PC-3 (cell line): ENCODE data around the gene ADAMTS16. TPM values are rescaled to one million over a fixed set of nuclear protein-coding genes. Genes with fewer than 3 reads are reported as not detected.

Experiments
- ATAC-seq: fragments of 200-7000 bp; cut with Tn5 transposase; 2 replicates; pipeline ENCODE4 v1.9.1; 2020; ENCODE audit warnings: mild to moderate bottlenecking, moderate library complexity
- BruUV-seq: library from RNA; stranded (reverse); fragments of 400-500 nt; replicated peaks from 2 replicates; lab custom pipeline; 2021; lab: Mats Ljungman, UMichigan
- CTCF ChIA-PET: fragments of 300-600 bp; sonication (Branson Sonifier 250); formaldehyde crosslinking; loops from one replicate; lab custom pipeline; 2022; ENCODE audit warnings: antibody characterized with exemption; lab: Charles Lee
- POLR2A ChIA-PET: fragments of 300-600 bp; sonication (Branson Sonifier 250); formaldehyde crosslinking; loops from one replicate; lab custom pipeline; 2022; ENCODE audit warnings: antibody characterized with exemption; ENCODE audit not compliant: unreplicated experiment; lab: Charles Lee
- DNase-seq: peaks from one replicate; pipeline ENCODE4 v3.0.0-alpha.2; 2015
- H2AFZ ChIP-seq: fragments of 300-600 bp; sonication (generic); 2 replicates; pipeline ENCODE4 v1.6.0; 2016; ENCODE audit warnings: antibody characterized with exemption, low read length
- H3F3A ChIP-seq: fragments of 300-600 bp; sonication (generic); one replicate; pipeline ENCODE4 v1.6.0; 2017; ENCODE audit warnings: antibody characterized with exemption, low read length, control low read depth, mild to moderate bottlenecking; ENCODE audit not compliant: unreplicated experiment
- H3K27ac ChIP-seq: fragments of 300-600 bp; sonication (generic); 2 replicates; pipeline ENCODE4 v1.5.1; 2016; ENCODE audit warnings: mild to moderate bottlenecking, low read length
- H3K27me3 ChIP-seq: fragments of 300-600 bp; sonication (generic); 2 replicates; pipeline ENCODE4 v1.6.1; 2016; ENCODE audit warnings: low read length, mixed read lengths
- H3K36me3 ChIP-seq: fragments of 300-600 bp; sonication (generic); 2 replicates; pipeline ENCODE4 v1.6.1; 2016; ENCODE audit warnings: low read depth, mixed run types, low read length, mixed read lengths
- H3K4me1 ChIP-seq: fragments of 300-600 bp; sonication (generic); 2 replicates; pipeline ENCODE4 v1.5.1; 2016; ENCODE audit warnings: low read length; ENCODE audit not compliant: insufficient read depth
- H3K4me2 ChIP-seq: fragments of 300-600 bp; sonication (generic); 2 replicates; pipeline ENCODE4 v1.6.0; 2016; ENCODE audit warnings: low read length
- H3K4me3 ChIP-seq: fragments of 300-600 bp; sonication (generic); 2 replicates; pipeline ENCODE4 v1.5.1; 2016; ENCODE audit warnings: mild to moderate bottlenecking, low read length, mixed read lengths
- H3K79me2 ChIP-seq: fragments of 300-600 bp; sonication (generic); 2 replicates; pipeline ENCODE4 v1.6.1; 2017; ENCODE audit warnings: low read length, mixed read lengths
- H3K9ac ChIP-seq: fragments of 300-600 bp; sonication (generic); 2 replicates; pipeline ENCODE4 v1.6.0; 2016; ENCODE audit warnings: mild to moderate bottlenecking, low read length
- H3K9me2 ChIP-seq: fragments of 300-600 bp; sonication (generic); replicated peaks from 2 replicates; pipeline ENCODE4 v1.6.1; 2016; ENCODE audit warnings: mixed run types, low read length, mixed read lengths
- H3K9me3 ChIP-seq: fragments of 300-600 bp; sonication (generic); 2 replicates; pipeline ENCODE4 v1.6.1; 2016; ENCODE audit warnings: low read length, mixed read lengths
- H4K20me1 ChIP-seq: fragments of 300-600 bp; sonication (generic); 2 replicates; pipeline ENCODE4 v1.6.1; 2016; ENCODE audit warnings: low read length, mixed read lengths
- EZH2 ChIP-seq: fragments of 300-600 bp; sonication (generic); IDR thresholded peaks from one replicate; pipeline ENCODE4 v1.6.1; 2017; ENCODE audit warnings: antibody characterized with exemption, mild to moderate bottlenecking, low read length; ENCODE audit not compliant: unreplicated experiment
- EZH2phosphoT487 ChIP-seq: fragments of 300-600 bp; sonication (generic); IDR thresholded peaks from 2 replicates; pipeline ENCODE4 v1.6.1; 2018; ENCODE audit warnings: mild to moderate bottlenecking, antibody characterized with exemption, low read length, borderline replicate concordance
- intact Hi-C: fragments of 100-400 bp; cut with micrococcal nuclease; formaldehyde crosslinking; loops from 2 replicates; pipeline ENCODE4 v1.9.0; 2023
- total RNA-seq: library from RNA; depleted of rRNA; stranded (reverse); fragments of >200 nt; gene quantifications from 2 replicates; pipeline ENCODE4 v1.2.3, GENCODE V29; 2014
- TF ChIP-seq, protein P1 (sequence below): fragments of 300-600 bp; sonication (generic); conservative IDR thresholded peaks from 2 replicates; pipeline ENCODE4 v1.5.1; 2017; ENCODE audit warnings: antibody characterized with exemption, low read depth, mild to moderate bottlenecking, low read length

ADAMTS16 gene
- total RNA-seq, 1 experiment from 2014 or later, result 1.7 TPM

GRCh38 chr5:5347442-5347841 is 207.3 kb downstream of the ADAMTS16 start:
- no peaks in the 10 kb centered on the region for H3K9me3 ChIP-seq
- H3K4me2 ChIP-seq, result no peak overlapping the region
- intact Hi-C loops, result no loop called here
- no peak overlapping the region for H3K9ac ChIP-seq
- no peaks in the 10 kb centered on the region for H3K9me2 ChIP-seq
- no peak overlapping the region for H3K27ac ChIP-seq
- H3F3A ChIP-seq, result no peaks in the 10 kb centered on the region
- H3K27me3 ChIP-seq, result no peaks in the 10 kb centered on the region
- no TSS peak for BruUV-seq
- no peaks in the 10 kb centered on the region for H3K36me3 ChIP-seq
- peaks cover 36% of the 10 kb centered on the region for H3K4me1 ChIP-seq
- H2AFZ ChIP-seq, result no peak overlapping the region
- H4K20me1 ChIP-seq, result no peaks in the 10 kb centered on the region
- no peak for TF ChIP-seq EZH2phosphoT487
- TF ChIP-seq, protein P1, sequence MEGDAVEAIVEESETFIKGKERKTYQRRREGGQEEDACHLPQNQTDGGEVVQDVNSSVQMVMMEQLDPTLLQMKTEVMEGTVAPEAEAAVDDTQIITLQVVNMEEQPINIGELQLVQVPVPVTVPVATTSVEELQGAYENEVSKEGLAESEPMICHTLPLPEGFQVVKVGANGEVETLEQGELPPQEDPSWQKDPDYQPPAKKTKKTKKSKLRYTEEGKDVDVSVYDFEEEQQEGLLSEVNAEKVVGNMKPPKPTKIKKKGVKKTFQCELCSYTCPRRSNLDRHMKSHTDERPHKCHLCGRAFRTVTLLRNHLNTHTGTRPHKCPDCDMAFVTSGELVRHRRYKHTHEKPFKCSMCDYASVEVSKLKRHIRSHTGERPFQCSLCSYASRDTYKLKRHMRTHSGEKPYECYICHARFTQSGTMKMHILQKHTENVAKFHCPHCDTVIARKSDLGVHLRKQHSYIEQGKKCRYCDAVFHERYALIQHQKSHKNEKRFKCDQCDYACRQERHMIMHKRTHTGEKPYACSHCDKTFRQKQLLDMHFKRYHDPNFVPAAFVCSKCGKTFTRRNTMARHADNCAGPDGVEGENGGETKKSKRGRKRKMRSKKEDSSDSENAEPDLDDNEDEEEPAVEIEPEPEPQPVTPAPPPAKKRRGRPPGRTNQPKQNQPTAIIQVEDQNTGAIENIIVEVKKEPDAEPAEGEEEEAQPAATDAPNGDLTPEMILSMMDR, result no peak
- no peak for TF ChIP-seq EZH2
- ChIA-PET POLR2A (no interaction called here), CTCF (no interaction called here)
- H3K79me2 ChIP-seq, result no peaks in the 10 kb centered on the region
- ATAC-seq (no peak), DNase-seq (no peak)
- no peak overlapping the region for H3K4me3 ChIP-seq

GRCh38 chr5:5348135-5348534 is 208.0 kb downstream of the ADAMTS16 start:
- Histone ChIP-seq H4K20me1 (no peaks in the 10 kb centered on the region), H3K79me2 (no peaks in the 10 kb centered on the region), H3K36me3 (no peaks in the 10 kb centered on the region), H3K27ac (no peak overlapping the region), H3K9me2 (no peaks in the 10 kb centered on the region), H3K27me3 (no peaks in the 10 kb centered on the region), H3K4me2 (no peak overlapping the region), H3K4me1 (peaks cover 33% of the 10 kb centered on the region), H3F3A (no peaks in the 10 kb centered on the region), H3K9me3 (no peaks in the 10 kb centered on the region), H3K4me3 (no peak overlapping the region), H2AFZ (no peak overlapping the region), H3K9ac (no peak overlapping the region)
- BruUV-seq, result no TSS peak
- ATAC-seq (no peak), DNase-seq (no peak)
- ChIA-PET POLR2A (no interaction called here), CTCF (no interaction called here)
- TF ChIP-seq EZH2, result no peak
- TF ChIP-seq EZH2phosphoT487, result no peak
- TF ChIP-seq, protein P1, result no peak
- intact Hi-C loops, result no loop called here

DNA sequence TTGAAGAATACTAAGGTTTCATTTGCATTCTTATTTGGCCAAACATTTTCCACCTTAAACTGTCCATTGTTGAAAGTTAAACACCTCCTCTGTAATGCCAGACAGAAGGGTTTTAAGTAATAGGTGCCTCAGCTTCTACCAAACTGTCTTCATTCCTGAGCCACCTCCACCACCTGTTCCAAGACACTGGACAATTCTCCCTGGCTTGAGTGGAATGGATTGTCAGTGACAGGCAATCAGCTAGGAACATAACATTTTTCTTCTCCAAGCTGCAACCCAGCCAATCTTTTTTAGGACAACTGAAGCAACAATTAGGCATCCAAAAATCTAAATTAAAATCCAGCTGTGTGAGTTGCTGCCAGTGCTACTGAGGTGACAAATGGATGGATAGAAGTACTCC is 208.4 kb downstream of the ADAMTS16 start:
- ATAC-seq (no peak), DNase-seq (no peak)
- H3K36me3 ChIP-seq, result no peaks in the 10 kb centered on the region
- H3K4me3 ChIP-seq, result no peak overlapping the region
- no peaks in the 10 kb centered on the region for H3K27me3 ChIP-seq
- H3K79me2 ChIP-seq, result no peaks in the 10 kb centered on the region
- no peak overlapping the region for H3K4me2 ChIP-seq
- peaks cover 33% of the 10 kb centered on the region for H3K4me1 ChIP-seq
- H3K27ac ChIP-seq, result no peak overlapping the region
- TF ChIP-seq EZH2, result no peak
- TF ChIP-seq, protein P1, result no peak
- no peak for TF ChIP-seq EZH2phosphoT487
- ChIA-PET POLR2A (no interaction called here), CTCF (no interaction called here)
- BruUV-seq, result no TSS peak
- no peaks in the 10 kb centered on the region for H4K20me1 ChIP-seq
- H3F3A ChIP-seq, result no peaks in the 10 kb centered on the region
- no peak overlapping the region for H3K9ac ChIP-seq
- intact Hi-C loops, result no loop called here
- no peaks in the 10 kb centered on the region for H3K9me3 ChIP-seq
- H3K9me2 ChIP-seq, result no peaks in the 10 kb centered on the region
- no peak overlapping the region for H2AFZ ChIP-seq
